PC-9 (cell line): ENCODE data around the gene UROS.

Source experiments
- CTCF ChIP-seq: fragments of 200-600 bp; sonication (generic); conservative IDR thresholded peaks from 2 replicates; pipeline ENCODE4 v1.6.1; 2017; ENCODE audit warnings: mixed run types, antibody characterized with exemption, mild to moderate bottlenecking, moderate library complexity
- EZH2 ChIP-seq: fragments of 200-600 bp; sonication (generic); IDR thresholded peaks from 2 replicates; pipeline ENCODE4 v1.8.0; 2017; ENCODE audit warnings: antibody characterized with exemption, low read depth

DNA sequence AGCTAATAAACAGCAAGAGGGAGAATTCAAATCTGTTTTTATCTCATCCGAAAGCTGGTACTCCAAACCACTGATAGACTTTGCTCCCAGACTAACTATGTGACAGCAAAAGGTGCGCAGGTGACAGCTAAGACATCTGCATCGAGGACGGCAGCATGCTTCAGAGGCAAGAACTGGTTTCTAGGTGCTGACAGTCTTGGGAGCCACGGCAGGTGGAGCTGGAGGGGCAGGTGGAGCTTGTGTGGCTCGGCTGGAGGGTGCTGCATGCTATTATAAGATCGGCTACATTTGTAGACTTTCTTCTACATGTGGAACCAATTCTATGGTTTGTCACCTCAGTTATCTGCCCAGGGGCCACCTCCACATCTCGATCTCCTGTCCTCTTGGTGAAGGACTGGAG, 25.6 kb downstream of the UROS start:
- no peak for TF ChIP-seq CTCF
- TF ChIP-seq EZH2, result no peak
